Activated T-cell treated with anti-CD3 and anti-CD28 coated beads for 1 hour (primary cell): ENCODE measurements around the gene CHRNA5.

Experiments used
- DNase-seq: peaks from one replicate; pipeline ENCODE4 v3.0.0-alpha.2; 2020; ENCODE audit warnings: low read depth

CHRNA5 gene

DNA sequence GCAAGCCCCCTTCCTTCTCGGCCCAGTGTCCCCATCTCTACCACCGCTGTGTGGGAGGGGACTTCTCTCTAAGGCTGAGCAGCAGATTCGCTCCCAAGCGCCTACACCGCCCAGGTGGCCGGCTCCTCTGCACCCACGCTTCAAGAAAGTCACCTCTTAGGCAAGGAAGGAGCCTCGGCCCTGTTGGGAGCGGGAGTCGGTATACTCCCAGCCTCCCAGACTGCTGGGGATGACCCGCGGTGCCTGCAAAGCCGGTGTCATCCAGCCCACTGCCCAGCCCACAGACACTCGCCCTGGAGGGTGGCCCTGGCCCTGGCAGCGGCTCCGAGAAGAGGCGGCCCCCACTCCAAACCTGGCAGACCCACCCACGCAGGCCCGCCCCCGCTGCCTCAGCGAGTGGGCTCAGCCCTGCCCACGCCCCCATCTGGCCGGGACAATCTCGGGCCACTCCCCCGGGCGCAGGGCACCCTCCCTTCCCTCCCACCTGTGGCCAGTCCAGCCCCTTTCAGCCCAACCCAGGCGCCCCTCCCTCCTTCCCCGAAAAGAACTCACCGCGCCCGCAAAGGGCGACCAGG lies 75.3 kb downstream of the CHRNA5 start:
- DNase-seq, result no peak

GRCh38 chr15:78641102-78641748 lies 75.9 kb downstream of the CHRNA5 start, which contains the start of gene CHRNB4:
Gene CHRNB4, minus strand, starts transcription at chr15:78641210. Its CDS starts 77 bp downstream, at chr15:78641133.
- no peak for DNase-seq

DNA sequence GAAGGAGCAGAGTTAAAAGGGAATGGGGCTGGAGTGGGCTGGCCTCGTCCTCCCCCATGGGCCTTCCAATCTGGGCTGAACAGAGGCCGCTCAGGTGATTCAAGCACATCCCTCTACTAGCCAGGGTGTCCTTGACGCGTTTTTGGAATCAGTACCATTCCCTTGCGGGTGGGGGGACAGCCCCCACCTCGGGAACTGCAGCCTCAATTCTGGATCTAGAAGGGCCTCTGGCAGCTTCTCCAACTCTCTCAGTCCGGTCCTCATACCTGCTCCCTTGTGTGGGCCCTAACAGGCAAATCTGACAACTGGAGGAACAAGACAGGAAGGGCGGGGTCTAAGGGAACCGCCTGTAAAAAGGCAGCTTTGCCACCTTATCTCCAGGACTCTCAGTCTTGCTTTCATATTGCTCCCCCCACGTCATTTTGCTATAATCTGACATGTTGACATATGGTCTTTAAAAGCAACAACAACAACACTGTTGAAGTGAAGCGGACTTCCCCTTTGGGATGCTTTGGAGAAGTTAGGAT lies 76.5 kb downstream of the CHRNA5 start:
- DNase-seq, result no peak

DNA sequence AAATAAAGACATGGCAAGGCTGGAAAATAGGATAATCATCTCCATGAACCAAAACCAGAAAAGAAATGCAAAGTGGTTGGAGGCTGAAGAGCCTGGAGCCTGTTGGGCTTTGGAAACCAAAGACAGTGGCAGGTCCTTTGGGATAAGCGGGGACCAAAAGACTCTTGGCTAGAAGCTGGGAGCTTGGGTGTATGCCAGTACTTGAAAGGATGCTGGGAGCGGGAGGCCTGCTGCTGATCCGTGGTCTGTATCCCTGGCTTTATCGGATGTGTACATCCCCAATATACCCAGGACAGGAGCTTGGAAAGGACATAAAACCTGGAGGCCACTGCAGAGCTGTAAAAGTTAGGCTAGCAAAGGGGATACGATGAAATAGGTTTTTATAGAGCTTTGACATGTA lies 77.0 kb downstream of the CHRNA5 start:
- DNase-seq, result no peak
